Measurements from ENCODE around the gene RET. TPM values are rescaled to one million over a fixed set of nuclear protein-coding genes. Genes with fewer than 3 reads are reported as not detected.

RET gene
- total RNA-seq, 6 experiments from 2014 or later: 0.53 to 10.2 (median 1.4) TPM

GRCh38 chr10:43123361-43124093, 46.7 kb downstream of the RET start:
- 100% methylated on average over 1 of the region's 9 CpGs for WGBS (ENCODE audit: insufficient coverage, low coverage, low lambda C conversion rate, missing lambda C conversion rate)
- H3K27ac ChIP-seq: no peak overlapping the region
- TF ChIP-seq POLR2A (IDR thresholded peaks at IDR 0.05): no peak
- TF ChIP-seq CTCF (IDR thresholded peaks at IDR 0.05): no peak
- H3K27me3 ChIP-seq: no peaks in the 10 kb centered on the region
- peak in 1 of 3 donors; percentile 33 for DNase-seq
- H3K4me3 ChIP-seq: no peak overlapping the region
- H3K4me1 ChIP-seq: no peaks in the 10 kb centered on the region
- intact Hi-C loops (cut with DNase I): no loop called here
- ATAC-seq: no peak
- H3K9me3 ChIP-seq: no peaks in the 10 kb centered on the region
- no peaks in the 10 kb centered on the region for H3K36me3 ChIP-seq

DNA sequence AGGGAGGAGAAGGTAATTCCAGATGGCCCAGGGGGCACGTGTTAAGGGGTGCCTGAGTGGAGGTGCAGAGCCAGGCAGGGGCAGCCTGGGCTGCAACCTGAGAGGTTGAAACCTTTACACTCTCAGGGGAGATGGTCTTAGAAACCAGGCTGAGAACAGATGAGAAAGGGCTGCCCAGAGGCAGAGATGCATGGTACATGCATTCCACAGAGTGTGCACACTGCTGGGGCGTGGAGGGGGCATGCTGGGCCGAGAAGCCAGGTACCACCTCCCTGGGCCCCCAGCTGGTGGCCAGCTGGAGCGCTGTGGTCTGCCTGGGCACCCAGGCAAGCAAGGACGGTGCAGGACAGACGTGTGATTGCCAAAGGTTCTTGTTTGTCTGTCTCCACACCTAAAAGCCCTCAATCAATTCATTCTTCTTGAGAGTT, 47.2 kb downstream of the RET start:
- Histone ChIP-seq H3K4me3 (no peak overlapping the region), H3K9me3 (no peaks in the 10 kb centered on the region), H3K27me3 (no peaks in the 10 kb centered on the region), H3K27ac (no peak overlapping the region), H3K36me3 (no peaks in the 10 kb centered on the region), H3K4me1 (no peaks in the 10 kb centered on the region)
- intact Hi-C loops (cut with DNase I): no loop called here
- WGBS (ENCODE audit: insufficient coverage, low coverage, low lambda C conversion rate, missing lambda C conversion rate): 30% methylated on average over 1 of the region's 6 CpGs
- ATAC-seq (no peak), DNase-seq (peak in 1 of 3 donors; percentile 39)
- no peak for TF ChIP-seq POLR2A (IDR thresholded peaks at IDR 0.05)
- no peak for TF ChIP-seq CTCF (IDR thresholded peaks at IDR 0.05)

DNA sequence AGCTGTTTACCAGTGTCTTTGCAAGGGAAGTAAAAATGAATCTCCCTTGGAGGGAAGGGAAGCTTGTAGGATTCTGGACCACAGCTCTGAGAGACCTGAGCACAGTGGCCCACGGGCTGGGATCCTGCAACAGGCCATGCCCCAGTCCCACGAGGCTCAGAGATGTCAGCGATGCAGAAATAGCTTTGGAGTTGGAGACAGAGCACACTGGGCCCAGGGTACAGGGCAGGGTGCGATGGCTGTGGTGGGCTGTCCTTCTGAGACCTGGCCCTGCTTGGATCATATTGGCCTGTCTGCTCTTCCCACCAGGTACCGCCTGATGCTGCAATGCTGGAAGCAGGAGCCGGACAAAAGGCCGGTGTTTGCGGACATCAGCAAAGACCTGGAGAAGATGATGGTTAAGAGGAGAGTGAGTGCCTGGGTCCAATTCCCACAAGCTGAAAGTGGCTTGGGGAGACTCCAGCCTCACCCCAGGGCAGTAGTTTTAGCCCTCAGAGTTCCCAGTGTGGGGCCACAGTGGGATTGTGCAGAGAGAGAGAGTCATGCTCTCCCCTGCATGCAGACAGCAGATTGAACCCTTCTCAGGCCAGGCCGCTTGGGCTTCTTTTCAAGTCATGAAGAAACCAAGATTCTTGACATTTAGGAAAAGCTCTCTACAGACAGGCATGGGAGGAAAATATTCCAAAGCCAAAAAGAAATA, 47.9 kb downstream of the RET start:
- Histone ChIP-seq H3K4me3 (no peak overlapping the region), H3K36me3 (no peaks in the 10 kb centered on the region), H3K9me3 (no peaks in the 10 kb centered on the region), H3K27me3 (no peaks in the 10 kb centered on the region), H3K27ac (no peak overlapping the region), H3K4me1 (no peaks in the 10 kb centered on the region)
- intact Hi-C loops (cut with DNase I): no loop called here
- no peak for TF ChIP-seq CTCF (IDR thresholded peaks at IDR 0.05)
- no peak for TF ChIP-seq POLR2A (IDR thresholded peaks at IDR 0.05)
- 84% methylated on average over 7 of the region's 9 CpGs for WGBS (ENCODE audit: insufficient coverage, low coverage, low lambda C conversion rate, missing lambda C conversion rate)
- no peak for ATAC-seq
- peak in 1 of 3 donors; percentile 24 for DNase-seq

GRCh38 chr10:43125274-43125845, 48.5 kb downstream of the RET start:
- H3K9me3 ChIP-seq: no peaks in the 10 kb centered on the region
- H3K4me3 ChIP-seq: no peak overlapping the region
- ATAC-seq (no peak), DNase-seq (peak in 1 of 3 donors; percentile 38)
- H3K27me3 ChIP-seq: no peaks in the 10 kb centered on the region
- no peaks in the 10 kb centered on the region for H3K4me1 ChIP-seq
- intact Hi-C loops (cut with DNase I): no loop called here
- WGBS (ENCODE audit: insufficient coverage, low coverage, low lambda C conversion rate, missing lambda C conversion rate): 89% methylated on average over 7 of the region's 8 CpGs
- H3K36me3 ChIP-seq: no peaks in the 10 kb centered on the region
- no peak for TF ChIP-seq POLR2A (IDR thresholded peaks at IDR 0.05)
- TF ChIP-seq CTCF (IDR thresholded peaks at IDR 0.05): no peak
- H3K27ac ChIP-seq: no peak overlapping the region

Data from right lobe of liver (tissue), 6 donors.